ENCODE measurements around the gene NPAS4. TPM values are rescaled to one million over a fixed set of nuclear protein-coding genes. Genes with fewer than 3 reads are reported as not detected.

Gene NPAS4
- total and polyA plus RNA-seq, 2 of the 13 experiments (the other 11 are each of a cell fraction or from before 2014, with no cell fraction given) = not detected

- Histone ChIP-seq H3K4me3 (replicated peaks in 1 of 3; ENCODE audit: insufficient read depth in 1 of 3, low read depth in 2 of 3, low read length in 3 of 3) (peak overlapping the region; percentile 78 to 89 (median 84)), H3K27me3 (ENCODE audit: control insufficient read depth in 1 of 2, insufficient read depth in 2 of 2, low read length in 2 of 2) (peaks cover 0 to 6% of the 10 kb centered on the region in 2 experiments; a peak in 1 of 5 replicates), H3K79me2 (ENCODE audit: insufficient read depth, low read length) (peaks cover 9% of the 10 kb centered on the region), H3K27ac (ENCODE audit: extremely low read length, insufficient read depth, low read length) (peak overlapping the region; percentile 88), H3K9me3 (ENCODE audit: low read length) (no peaks in the 10 kb centered on the region), H3K36me3 (replicated peaks in 1 of 2; ENCODE audit: control insufficient read depth in 1 of 2, insufficient read depth in 2 of 2, low read length in 2 of 2) (peaks cover 7 to 21% of the 10 kb centered on the region in 2 experiments; a peak in 4 of 5 replicates), H3K4me2 (ENCODE audit: low read depth, low read length) (peak overlapping the region; percentile 90), H3K9ac (ENCODE audit: insufficient read depth, low read depth, low read length) (peak overlapping the region; percentile 90), H3K4me1 (ENCODE audit: insufficient read depth, low read length) (peaks cover 30% of the 10 kb centered on the region), H4K20me1 (ENCODE audit: insufficient read depth, low read length) (no peaks in the 10 kb centered on the region), H2AFZ (ENCODE audit: low read length) (no peak overlapping the region)
- under 1% methylated on average over 12 of the region's 12 CpGs for WGBS (ENCODE audit: low lambda C conversion rate)
- CTCF ChIA-PET (ENCODE audit: low intra/inter-chr PET ratio, low total read pairs) = interaction anchor here (1.6 to 2.3 kb wide), 2 partner anchors 30 to 240 kb away, joined by 5 to 11 read pairs; partner anchors contain the start of gene RBM4B
- TF ChIP-seq ZNF598 (CRISPR knock-in tag; IDR thresholded peaks at IDR 0.05; ENCODE audit: borderline replicate concordance) = 0 out of 2 replicates have a peak, but pooled peaks have one; percentile 3
- no peak for TF ChIP-seq NBN (conservative IDR thresholded peaks at IDR 0.05)
- DNase-seq (ENCODE audit: low spot score) = no peak
- intact Hi-C loops (cut with micrococcal nuclease; ENCODE audit: unreplicated experiment) = no loop called here
- POLR2A ChIA-PET = interaction anchor here (1.3 to 3.2 kb wide), 12 partner anchors 9 to 405 kb away, joined by 3 to 41 read pairs (median 6); partner anchors contain the start of genes BBS1, DPP3, NPAS4 and PELI3
- no peak for ATAC-seq
- BruUV-seq (replicated peaks) = no TSS peak
- in situ Hi-C loops (cut with HindIII; ENCODE audit: extremely low pct_ligation_motif_present, low pct_unique_long_range_greater_than_20kb) = no loop called here
- FAIRE-seq = no peak
Measured at GRCh38 chr11:66437979-66438503, 17.2 kb downstream of the NPAS4 start.

- in situ Hi-C loops (cut with HindIII; ENCODE audit: extremely low pct_ligation_motif_present, low pct_unique_long_range_greater_than_20kb) = no loop called here
- POLR2A ChIA-PET = interaction anchor here (0.7 to 3.2 kb wide), 16 partner anchors 8 to 405 kb away, joined by 3 to 41 read pairs (median 6); partner anchors contain the start of genes BBS1, DPP3, NPAS4 and PELI3
- DNase-seq (ENCODE audit: low spot score) (peak; percentile 92), FAIRE-seq (peak; percentile 97), ATAC-seq (peak; percentile 94)
- Histone ChIP-seq H3K27me3 (ENCODE audit: control insufficient read depth in 1 of 2, insufficient read depth in 2 of 2, low read length in 2 of 2) (peaks cover 2 to 9% of the 10 kb centered on the region in 2 experiments; a peak in 2 of 5 replicates), H3K9me3 (ENCODE audit: low read length) (no peaks in the 10 kb centered on the region), H3K4me3 (replicated peaks in 1 of 3; ENCODE audit: insufficient read depth in 1 of 3, low read depth in 2 of 3, low read length in 3 of 3) (peak within 1 kb of the TSS; percentile 78 to 89 (median 84)), H3K9ac (ENCODE audit: insufficient read depth, low read depth, low read length) (peak within 1 kb of the TSS; percentile 90), H3K79me2 (ENCODE audit: insufficient read depth, low read length) (peaks cover 9% of the 10 kb centered on the region), H2AFZ (ENCODE audit: low read length) (peak within 1 kb of the TSS; percentile 98), H4K20me1 (ENCODE audit: insufficient read depth, low read length) (no peaks in the 10 kb centered on the region), H3K27ac (ENCODE audit: extremely low read length, insufficient read depth, low read length) (peak within 1 kb of the TSS; percentile 88), H3K4me2 (ENCODE audit: low read depth, low read length) (peak within 1 kb of the TSS; percentile 90), H3K36me3 (replicated peaks in 1 of 2; ENCODE audit: control insufficient read depth in 1 of 2, insufficient read depth in 2 of 2, low read length in 2 of 2) (peaks cover 7 to 21% of the 10 kb centered on the region in 2 experiments; a peak in 4 of 5 replicates), H3K4me1 (ENCODE audit: insufficient read depth, low read length) (peaks cover 33% of the 10 kb centered on the region)
- intact Hi-C loops (cut with micrococcal nuclease; ENCODE audit: unreplicated experiment) = no loop called here
- BruUV-seq (replicated peaks) = no TSS peak
- WGBS (ENCODE audit: low lambda C conversion rate) = 6% methylated on average over 28 of the region's 45 CpGs
- CTCF ChIA-PET (ENCODE audit: low intra/inter-chr PET ratio, low total read pairs) = interaction anchor here (1.6 to 2.3 kb wide), 2 partner anchors 30 to 240 kb away, joined by 5 to 11 read pairs; partner anchors contain the start of gene RBM4B
- peak; percentile 91 for TF ChIP-seq ZNF501 (CRISPR knock-in tag; IDR thresholded peaks at IDR 0.05)
- peak; percentile 30; the same call in 1 of the 2 replicates for TF ChIP-seq ZNF33B (CRISPR knock-in tag; IDR thresholded peaks at IDR 0.05)
- peak; percentile 68; the same call in 1 of the 2 replicates for TF ChIP-seq NAIF1 (CRISPR knock-in tag; IDR thresholded peaks at IDR 0.05; ENCODE audit: borderline replicate concordance)
- TF ChIP-seq KAT7 (CRISPR knock-in tag; IDR thresholded peaks at IDR 0.05; ENCODE audit: borderline replicate concordance) = 0 out of 2 replicates have a peak, but pooled peaks have one; percentile 38
- peak; percentile 71 for TF ChIP-seq SUZ12 (IDR thresholded peaks at IDR 0.05; ENCODE audit: low read depth, low read length)
- TF ChIP-seq ZNF44 (CRISPR knock-in tag; IDR thresholded peaks at IDR 0.05) = 0 out of 2 replicates have a peak, but pooled peaks have one; percentile 25
- no peak for TF ChIP-seq ETS1 (CRISPR knock-in tag; IDR thresholded peaks at IDR 0.05)
- TF ChIP-seq ZNF337 (CRISPR knock-in tag; IDR thresholded peaks at IDR 0.05; ENCODE audit: borderline replicate concordance, low read depth) = no peak
- TF ChIP-seq ZSCAN20 (CRISPR knock-in tag; IDR thresholded peaks at IDR 0.05; ENCODE audit: borderline replicate concordance) = 0 out of 2 replicates have a peak, but pooled peaks have one; percentile 53
- TF ChIP-seq FLYWCH1 (CRISPR knock-in tag; IDR thresholded peaks at IDR 0.05) = no peak
- TF ChIP-seq ZNF547 (CRISPR knock-in tag; IDR thresholded peaks at IDR 0.05) = peak; percentile 79; the same call in 1 of the 2 replicates
- peak; percentile 59 for TF ChIP-seq SRSF1 (optimal IDR thresholded peaks at IDR 0.05; ENCODE audit: low read depth, low read length)
- TF ChIP-seq SP4 (CRISPR knock-in tag; IDR thresholded peaks at IDR 0.05) = peak; percentile 57
Measured at GRCh38 chr11:66438504-66439466, 17.9 kb downstream of the NPAS4 start, which contains the start of gene MRPL11. TSS of gene MRPL11 (minus strand) at chr11:66438848. CDS start at chr11:66438754, 94 bp downstream.

Measured in HepG2 (cell line).